HS-27A (cell line): ENCODE results near the gene DHX9.
A peak's percentile ranks its signal among the peaks of the same experiment; 100 is the strongest.

Experiments
- DNase-seq: peaks from one replicate; pipeline ENCODE4 v3.0.0-alpha.2; 2012; ENCODE audit warnings: low read depth, missing footprints

Gene DHX9

DNA sequence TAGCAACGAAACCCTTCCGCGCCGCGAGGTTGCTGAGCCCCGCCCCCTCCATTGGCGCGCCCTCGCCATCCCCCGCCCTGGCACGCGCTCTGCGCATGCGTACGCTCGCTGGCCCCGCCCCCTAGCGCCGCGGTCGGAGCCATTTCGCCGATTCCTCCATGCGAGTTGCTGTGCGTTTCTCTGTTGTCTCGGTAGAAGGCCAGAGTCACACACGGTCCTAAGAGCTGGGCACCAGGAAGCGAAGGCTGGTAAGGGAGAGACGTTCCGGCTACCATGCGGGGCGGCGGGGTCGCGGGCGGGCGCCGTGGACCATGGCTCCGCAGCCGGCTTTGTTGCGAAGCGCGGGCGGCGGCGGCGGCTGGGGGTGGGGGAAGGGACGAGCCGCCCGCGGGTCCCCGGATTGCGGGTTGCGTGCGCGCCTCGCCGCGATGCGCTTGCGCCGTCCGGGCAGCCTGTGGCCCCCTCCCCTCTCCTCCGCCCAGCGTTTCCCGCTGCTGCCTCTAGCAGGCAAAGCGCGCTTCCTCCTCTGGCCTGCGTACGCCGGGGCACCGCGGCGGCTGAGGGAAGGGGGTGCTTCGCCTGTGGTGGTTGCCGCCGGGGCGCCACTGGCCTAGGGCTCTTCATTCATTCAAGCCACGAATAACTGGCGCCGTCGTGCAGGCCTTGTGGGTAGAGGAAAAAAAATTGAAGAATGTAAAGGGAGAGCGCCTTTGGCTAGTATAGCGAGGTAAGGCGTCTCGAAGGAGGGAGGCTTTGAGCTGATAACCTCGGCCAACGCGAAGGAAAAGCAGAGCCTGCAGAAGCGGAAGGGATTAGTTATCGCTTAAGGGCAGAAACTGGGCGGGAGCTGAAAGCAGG lies at the start of gene DHX9:
Gene DHX9 (plus strand): TSS at position 139 of the 858 bp plus-strand sequence. CDS start 3,220 bp downstream, outside the sequence.
- peak; percentile 61 for DNase-seq

DNA sequence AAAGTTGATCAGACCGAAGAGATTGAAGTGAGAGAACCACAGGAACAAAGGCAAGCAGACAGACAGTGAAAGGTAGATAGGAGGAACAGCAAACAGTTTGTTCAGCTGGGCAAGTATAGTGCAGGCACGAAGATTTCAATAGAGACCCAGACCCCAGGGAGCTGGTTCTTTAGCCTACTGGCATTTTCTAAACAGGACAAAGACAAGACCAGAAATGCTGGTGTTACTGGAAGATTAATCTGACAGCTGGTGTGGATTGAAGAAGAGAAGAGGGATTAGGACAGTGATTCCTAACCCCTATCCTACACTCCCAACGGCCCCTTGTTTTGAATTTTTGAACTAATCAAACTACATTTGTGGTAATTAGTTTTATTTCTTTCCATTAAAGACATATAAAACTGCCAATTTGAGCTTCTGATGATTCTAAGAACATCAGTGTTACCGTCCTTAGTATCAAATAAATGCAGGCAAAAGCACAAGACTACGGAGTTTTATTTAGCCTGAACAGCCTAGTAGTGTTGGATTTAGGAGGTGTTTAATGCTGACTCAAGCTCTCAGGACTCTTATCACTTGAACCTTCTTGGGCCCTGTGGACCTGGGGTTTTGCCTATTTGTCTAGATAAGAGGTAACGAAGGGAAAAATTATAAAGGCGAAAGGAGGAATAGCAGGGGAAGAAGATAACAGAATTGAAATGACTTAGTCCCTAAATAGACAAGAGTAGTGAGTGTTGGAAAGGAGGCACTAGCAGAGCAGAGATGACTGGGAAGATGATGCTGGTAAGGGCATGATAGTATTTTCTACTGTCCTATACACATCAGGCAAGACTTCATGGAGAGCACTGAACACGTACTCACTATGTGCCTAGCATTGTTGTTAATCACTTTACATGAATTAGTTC lies 47.6 kb upstream of the DHX9 start:
- no peak for DNase-seq

DNA sequence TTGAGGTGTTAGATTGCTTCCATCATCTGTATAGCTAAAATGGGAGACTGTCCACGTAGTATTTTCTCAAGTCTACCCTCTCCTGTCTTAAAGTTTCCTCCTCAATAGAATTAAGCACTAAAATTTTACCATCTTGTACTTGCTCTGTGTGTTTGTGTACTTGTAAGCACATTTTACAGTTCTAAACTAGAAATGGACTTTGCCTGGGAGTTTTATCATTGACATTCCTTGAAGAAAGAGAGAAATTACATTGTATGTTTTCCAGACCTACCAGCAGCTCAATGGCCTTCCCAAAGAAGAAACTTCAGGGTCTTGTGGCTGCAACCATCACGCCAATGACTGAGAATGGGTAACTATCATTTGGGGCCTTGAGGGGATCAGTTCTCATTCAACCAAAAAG lies 45.1 kb upstream of the DHX9 start:
- no peak for DNase-seq

DNA sequence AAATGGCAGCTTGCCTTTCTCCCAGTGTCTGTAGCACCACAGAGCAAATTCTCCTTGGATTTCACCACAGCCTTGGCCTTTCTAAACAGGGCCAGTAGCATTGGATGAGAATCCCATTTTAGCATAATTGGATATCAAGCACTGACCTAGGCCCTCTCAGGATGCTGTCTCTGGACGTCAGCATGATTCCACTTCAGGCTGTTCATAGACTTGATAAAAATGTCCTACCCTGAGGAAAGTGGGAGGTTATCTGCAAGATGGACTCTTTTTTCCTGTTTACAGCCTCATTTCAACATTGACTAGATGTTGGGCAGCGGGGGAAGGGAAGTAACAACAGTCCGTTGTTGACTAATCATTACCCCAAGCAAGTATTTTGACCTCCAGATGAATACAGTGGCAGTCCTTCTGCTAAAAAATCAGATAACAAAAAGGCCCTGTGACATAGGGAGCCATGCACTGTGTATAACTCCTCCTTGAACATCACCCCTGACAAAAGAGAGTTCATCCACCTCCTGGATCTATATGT lies 44.4 kb upstream of the DHX9 start:
- DNase-seq = no peak

DNA sequence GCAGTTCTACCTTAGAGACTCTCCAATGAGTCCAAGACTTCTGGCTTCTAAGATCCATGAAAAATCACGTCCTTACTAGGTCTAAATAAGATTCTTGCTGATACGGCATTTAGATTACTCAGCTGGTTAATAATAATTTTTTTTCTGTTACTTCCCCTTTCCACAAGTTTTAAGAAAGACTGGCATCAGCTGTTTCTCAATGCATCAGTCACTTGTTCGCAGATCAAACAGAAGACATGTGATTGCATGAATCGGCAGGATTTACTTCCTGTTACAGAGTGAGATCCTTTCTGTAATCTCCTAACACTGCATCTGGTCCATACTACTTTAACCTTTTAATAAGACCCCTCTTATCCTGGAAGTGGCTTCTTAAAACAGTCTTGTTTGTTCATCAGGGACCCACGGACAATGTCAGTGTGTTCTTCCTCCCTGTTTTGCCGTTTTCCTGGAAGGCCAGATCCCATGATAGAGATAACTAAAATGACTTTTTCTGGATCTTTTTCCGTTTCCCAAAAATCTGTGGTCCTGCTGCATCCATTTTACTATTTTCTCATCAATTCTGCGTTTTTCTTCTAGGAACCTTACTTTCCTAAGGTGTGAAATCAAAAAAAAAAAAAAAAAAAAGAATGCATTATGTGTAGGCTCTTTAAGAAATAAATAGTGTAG lies 43.5 kb upstream of the DHX9 start:
- DNase-seq = no peak

DNA sequence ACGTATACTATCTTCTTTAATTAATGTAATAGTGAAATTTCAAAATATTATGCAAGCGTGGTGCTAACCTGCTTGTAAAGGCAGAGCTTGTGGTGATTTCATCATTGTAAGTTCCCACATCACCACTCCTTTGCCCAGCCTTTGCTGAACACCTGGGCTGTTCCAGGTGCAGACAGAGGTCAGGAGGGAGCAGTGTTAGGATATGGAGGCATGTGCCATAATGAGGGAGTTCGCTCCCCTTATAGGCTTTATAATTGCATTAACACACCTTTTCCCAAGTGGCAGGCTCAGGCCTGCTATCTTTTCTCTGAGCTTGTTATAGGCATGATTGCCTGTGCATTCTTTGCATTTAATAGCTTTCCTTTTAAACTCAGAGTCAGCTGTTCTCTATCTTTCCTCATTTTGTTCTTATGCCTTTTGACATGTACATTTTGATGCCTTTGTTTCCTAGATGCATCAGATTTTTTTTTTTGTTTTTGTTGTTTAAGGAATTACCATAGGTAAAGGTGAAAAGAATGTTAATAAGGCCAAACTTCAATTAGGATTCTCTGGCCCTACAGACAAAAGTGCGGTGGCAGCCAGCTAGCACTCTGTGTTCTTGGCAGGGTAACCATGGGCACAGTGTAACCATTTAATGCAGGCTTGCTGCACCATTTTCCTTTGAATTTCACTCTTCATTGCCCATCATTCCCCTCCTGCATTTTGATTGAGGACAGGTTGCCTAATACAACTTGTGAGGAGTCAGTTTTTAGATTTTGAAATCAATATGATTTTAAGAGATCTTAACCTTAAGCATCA lies 36.9 kb upstream of the DHX9 start:
- no peak for DNase-seq

DNA sequence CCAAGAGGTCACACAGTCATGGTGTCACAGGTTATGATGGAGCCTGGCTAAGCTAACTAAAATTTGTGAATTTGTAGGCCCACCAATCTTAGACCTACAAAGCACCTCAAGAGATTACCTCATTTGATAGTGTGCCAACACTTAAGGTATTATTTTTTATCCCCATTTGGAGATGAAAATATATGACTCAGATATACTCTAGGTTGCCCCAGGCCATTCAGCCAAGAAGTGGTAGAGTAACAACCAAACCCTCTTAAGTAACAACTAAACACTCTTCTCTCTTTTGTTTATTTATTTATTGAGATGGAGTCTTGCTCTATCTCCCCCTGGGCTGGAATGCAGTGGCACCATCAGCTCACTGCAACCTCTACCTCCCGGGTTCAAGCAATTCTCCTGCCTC lies 35.3 kb upstream of the DHX9 start:
- DNase-seq = no peak

DNA sequence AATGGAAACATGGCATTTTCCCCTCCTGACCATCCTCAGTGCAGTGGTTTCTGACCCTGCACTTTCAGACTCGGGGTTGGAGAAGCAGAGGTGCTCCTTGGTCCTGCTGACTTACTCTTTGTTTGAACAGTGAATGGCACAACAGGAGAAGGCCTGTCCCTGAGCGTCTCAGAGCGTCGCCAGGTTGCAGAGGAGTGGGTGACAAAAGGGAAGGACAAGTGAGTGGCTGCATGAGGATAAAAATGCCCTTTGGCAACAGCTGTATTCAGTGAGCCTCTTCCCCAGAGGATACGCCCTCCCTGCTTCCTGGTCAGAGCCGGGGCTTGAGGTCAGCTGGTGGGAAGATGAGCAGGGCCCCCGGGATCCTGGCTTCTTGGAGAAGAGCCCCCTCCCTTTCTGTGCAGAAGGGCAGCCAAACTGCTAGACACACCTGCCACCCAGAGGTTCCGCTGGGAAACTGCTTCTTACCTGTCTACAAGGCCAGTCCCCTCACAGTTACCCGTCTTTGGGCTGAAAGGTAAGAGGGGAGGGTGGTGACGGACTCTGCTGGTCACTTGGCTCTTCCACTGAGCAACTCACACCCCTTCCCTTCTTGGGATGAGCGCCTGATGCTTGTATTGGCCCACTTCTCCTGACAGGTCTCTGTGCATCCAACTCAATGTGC lies 33.0 kb upstream of the DHX9 start:
- no peak for DNase-seq

DNA sequence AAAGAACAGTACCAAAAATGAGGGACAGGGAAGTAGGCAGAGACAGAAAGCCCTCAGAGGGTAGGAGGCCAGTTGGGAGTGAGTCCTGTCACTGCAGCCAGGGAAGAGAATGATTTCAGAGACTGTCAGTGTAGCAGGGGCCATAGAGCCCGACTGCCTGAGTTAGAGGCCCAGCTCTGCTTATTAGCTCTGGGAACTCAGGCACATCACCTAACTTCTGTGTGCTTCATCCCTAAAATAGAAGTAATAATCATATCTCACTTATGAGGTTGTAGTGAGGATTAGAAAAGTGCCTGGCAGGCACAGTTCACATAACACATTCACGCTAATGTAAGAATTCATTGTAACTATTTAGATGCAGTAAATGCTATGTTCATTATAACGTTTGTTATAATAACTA lies 31.2 kb upstream of the DHX9 start:
- no peak for DNase-seq

DNA sequence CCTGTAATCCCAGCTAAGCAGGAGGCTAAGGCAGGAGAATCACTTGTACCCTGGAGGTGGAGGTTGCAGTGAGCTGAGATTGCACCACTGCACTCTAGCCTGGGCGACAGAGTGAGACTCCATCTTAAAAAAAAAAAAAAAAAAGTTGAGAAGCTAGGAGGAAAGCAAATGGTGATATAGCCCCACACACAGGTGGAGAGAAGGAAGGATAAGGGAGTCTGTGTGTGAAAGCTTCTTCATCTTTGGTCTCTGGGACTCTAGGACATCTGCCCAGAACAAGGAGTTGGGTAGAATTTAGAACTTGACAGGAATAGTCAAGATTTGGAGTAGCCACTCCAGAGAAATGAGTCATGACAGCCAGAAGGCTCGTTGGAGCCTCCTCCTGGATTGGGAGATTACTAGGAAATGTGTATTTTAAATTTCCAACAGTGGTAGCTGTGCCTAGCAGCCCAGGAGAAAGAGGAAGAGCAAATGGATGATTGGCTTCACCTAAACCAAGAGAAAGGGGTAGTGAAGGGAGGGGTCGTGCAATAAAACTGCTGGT lies 29.7 kb upstream of the DHX9 start:
- DNase-seq = no peak

DNA sequence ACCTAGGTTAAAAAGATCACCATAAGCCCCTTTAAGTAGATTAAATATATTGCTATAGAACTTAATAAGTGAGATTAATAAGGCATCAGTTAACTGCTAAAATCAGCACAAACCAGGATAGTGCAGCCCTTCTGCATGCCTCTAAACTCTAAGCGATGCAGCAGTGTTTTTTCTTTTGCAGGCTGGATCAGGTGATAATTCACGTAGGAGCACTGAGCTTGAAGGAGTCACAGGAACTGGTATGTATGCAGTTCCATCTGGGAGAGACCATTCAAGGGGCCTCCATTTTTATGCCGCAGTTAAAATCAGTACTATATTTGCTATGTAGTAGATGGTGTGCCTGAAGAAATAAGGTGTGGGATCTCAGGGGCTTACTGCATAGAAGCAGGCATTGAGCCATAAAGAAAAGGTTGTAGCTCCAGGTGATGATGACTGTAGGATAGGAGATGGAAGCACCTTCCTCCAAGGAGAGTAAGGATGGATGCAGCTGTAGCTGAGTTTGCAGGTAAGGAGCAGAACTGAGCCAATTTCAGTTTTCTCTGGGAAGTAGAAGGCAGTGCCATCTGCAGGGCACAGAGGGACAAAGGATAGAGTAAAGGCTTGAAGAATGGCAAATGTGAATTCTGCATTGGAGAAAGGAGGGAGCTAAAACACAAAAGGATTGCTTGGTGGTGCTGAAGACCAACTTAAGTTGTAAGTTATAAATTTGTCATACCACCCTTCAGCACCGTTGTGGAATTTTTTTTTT lies 27.0 kb upstream of the DHX9 start:
- no peak for DNase-seq

DNA sequence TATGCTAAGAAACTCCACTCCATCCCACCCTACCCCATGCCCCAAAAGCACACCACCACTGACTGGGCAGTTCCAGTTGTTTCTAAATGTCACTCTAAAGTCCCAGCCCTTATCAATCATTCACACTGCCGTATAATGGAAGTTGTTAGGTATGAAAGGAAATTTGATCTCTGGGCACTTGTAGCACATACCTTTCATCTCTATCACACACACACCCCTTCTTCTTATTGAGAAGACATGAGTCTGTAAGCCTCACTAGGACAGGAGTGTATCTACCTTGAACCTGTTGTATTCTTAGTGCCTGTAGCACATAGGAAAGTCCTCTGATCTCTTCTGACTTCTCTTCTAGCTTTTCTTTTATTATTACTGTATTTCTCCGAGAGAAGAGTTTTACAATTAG lies 22.3 kb upstream of the DHX9 start:
- no peak for DNase-seq

DNA sequence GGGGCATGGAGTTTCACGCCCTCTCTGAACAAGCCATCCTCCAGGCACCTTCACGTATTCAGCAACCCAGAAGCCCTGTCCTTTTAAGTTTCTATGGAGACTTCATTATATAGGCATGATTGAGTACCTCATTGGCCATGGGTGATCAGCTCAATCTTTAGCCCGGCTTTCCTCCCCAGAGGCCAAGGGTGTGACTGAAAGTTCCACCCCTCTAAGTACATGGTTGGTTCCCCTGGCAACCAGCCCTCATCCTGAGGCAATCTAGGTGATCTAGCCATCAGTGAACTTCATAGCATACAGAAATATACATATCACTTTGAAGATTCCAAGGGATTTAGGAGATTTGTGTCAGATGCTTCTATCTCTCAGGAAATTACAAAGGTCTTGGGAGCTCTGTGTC lies 21.3 kb upstream of the DHX9 start:
- no peak for DNase-seq

DNA sequence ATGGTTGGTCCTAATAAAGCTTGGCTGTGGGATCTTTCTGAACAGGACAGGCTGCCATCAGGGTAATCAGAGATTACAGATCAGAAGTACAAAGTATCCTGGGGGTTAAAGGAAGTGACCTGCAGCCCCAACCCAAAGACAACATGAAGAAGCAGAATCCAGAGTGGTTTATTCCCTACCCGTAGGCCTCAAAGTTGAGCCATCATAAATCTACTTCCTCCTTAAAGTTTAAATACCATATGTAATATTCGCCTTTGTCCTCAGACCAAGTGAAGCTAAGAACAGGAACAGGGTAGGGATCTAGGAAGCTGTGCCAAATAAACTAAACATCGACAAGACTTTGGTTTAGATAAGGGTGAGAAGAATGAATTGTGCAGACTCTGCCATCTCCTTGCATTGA lies 15.9 kb upstream of the DHX9 start:
- no peak for DNase-seq

DNA sequence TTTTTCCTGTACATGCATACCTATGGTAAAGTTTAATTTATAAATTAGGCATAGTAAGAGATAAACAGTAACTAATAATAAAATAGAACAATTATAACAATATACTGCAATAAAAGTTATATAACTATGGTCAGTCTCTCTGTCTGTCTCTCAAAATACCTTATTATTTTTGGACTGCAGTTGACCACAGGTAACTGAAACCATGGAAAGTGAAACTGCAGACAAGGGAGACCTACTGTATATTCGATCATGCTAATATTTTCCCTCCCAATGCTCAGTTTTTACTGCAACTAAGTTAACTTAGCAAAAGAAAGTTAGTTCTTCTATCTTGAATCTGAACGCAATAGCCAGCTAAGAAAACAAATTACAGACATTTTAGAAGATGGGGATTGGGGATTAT lies 12.3 kb upstream of the DHX9 start:
- DNase-seq = no peak

DNA sequence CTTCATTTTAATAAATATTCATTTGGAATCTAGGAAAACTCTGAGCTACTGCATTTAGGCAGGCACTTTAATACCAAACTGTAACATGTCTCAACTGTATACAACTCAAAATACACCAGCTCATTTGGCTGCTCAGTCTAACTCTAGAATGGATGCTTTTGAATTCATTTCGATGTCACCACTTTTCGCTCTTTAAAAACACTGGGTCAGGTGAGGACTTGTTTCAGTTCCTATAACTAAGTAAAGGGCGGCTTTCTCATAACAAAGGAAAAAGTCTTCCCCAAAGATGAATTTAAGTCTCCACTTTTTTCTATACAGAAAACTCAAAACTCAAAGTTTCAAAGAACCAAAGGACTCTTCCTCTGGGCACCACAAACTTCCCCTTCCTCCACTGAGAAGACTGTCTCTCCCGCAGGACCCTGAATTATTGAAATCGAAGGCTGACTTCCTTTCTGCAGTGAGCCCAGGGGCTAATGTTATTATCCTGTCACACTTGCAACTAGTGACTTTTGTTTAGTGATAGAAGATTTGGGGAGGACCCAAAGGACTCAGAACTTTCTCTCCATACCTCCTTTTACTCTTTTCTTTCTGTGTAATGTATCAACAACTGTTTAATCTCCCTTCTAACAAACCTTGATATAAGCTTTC lies 9.7 kb upstream of the DHX9 start:
- no peak for DNase-seq

DNA sequence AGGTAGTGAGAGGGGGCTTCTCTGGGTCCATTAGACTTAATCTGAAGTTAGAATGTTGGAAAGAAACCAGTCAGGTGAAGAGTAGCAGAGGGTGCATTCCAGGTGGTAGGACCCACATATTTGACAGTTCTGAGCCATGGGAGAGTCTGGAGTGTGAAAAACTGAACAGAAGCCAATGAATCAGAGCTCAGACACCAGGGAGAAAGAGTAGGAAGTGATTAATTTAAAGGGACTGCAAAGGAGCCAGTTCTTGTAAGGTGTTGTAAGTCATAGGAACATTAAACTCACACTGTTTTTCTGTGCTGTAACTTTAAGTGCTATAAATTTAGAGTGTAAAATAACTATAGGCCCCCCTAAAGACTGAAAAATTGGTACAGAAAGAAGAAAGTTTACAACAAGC lies 5.9 kb upstream of the DHX9 start:
- DNase-seq = no peak

DNA sequence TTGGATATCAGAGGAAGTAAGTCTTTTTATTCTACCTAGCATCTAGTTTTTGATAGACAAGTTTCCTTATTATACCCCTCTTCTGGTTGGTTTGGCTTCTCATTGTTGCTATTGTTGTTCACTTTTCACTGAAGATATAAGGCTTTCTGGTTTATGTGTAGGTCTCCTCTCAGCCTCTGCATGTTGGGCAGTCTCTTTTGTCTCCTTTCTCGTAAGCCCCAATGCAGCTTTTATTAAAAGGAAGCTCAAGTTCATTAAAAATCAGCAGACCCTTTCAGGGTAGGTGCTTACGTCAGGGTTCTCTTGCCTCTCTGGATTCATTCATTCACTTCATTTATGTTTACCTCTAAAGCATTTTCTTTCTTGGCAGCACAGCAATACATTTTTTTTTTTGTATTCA lies 4.8 kb upstream of the DHX9 start:
- DNase-seq = no peak

DNA sequence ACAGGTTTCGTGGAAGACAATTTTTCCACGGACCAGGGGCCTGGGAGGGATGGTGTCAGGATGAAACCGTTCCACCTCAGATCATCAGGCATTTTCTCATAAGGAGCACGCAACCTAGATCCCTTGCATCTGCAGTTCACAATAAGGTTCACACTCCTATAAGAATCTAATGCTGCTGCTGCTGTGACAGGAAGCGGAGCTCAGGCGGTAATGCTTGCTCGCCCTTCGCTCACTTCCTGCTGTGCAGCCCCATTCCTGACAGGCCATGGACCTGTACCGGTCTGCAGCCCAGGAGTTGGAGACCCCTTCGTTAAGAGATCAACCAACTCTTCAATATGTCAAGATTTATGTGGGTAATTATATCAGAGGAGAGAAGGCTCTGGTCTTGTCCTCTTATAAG lies 3.3 kb upstream of the DHX9 start:
- no peak for DNase-seq
